Kidney (tissue), 14 donors: ENCODE measurements around the gene COL6A2. TPM values are rescaled to one million over a fixed set of nuclear protein-coding genes. Genes with fewer than 3 reads are reported as not detected.
"Not testable (repeated sequence)": the region's sequence is repeated elsewhere in the genome, so short reads cannot be mapped to it uniquely, and the experiment has no call there.

ENCODE experiments used
- DNase-seq, 5 donors: peaks; one replicate each; pipeline ENCODE4 v3.0.0-alpha.2; 2013 to 2020
- FAIRE-seq: peaks from 2 replicates; lab custom pipeline; 2012; peaks lifted over from hg19 to GRCh38; lab: Jason Lieb, UNC
- H3K27ac ChIP-seq, 2 donors: one replicate each; pipeline ENCODE4 v1.7.0; 2013; ENCODE audit warnings: low read depth in 2 of 2, low read length in 2 of 2, inconsistent platforms in 1 of 2
- H3K27me3 ChIP-seq: one replicate; pipeline ENCODE4 v1.7.1; 2013; ENCODE audit warnings: low read length, inconsistent platforms; ENCODE audit not compliant: control insufficient read depth, insufficient read depth
- H3K36me3 ChIP-seq, 3 donors: one replicate each; pipeline versions ENCODE4 v1.7.0 to v1.7.1; 2013; ENCODE audit warnings: low read length in 3 of 3, control low read depth in 1 of 3, inconsistent platforms in 1 of 3; ENCODE audit not compliant: insufficient read depth in 3 of 3, control insufficient read depth in 2 of 3
- H3K4me1 ChIP-seq, 3 donors: one replicate each; pipeline versions ENCODE4 v1.7.0 to v1.7.1; 2013; ENCODE audit warnings: low read length in 3 of 3, inconsistent platforms in 1 of 3, low read depth in 1 of 3; ENCODE audit not compliant: control insufficient read depth in 2 of 3, insufficient read depth in 2 of 3
- H3K4me3 ChIP-seq, 3 donors: one replicate each; pipeline versions ENCODE4 v1.7.0 to v1.8.1; 2013; ENCODE audit warnings: low read length in 3 of 3, control low read depth in 1 of 3, inconsistent platforms in 1 of 3
- H3K9ac ChIP-seq, 3 donors: one replicate each; pipeline versions ENCODE4 v1.7.0 to v1.7.1; 2013; ENCODE audit warnings: low read length in 3 of 3, control low read depth in 1 of 3, inconsistent platforms in 1 of 3
- H3K9me3 ChIP-seq, 3 donors: one replicate each; pipeline versions ENCODE4 v1.7.0 to v1.7.1; 2013; ENCODE audit warnings: low read length in 3 of 3, control low read depth in 1 of 3, inconsistent platforms in 1 of 3; ENCODE audit not compliant: control insufficient read depth in 2 of 3, insufficient read depth in 1 of 3
- intact Hi-C: fragments of 100-400 bp; cut with DNase I; formaldehyde crosslinking; loops from one replicate; pipeline ENCODE4 v1.11.1; 2022
- polyA plus RNA-seq: library from polyadenylated mRNA; stranded (reverse); fragments of 350-450 nt; fragmentation: Illumina TruSeq; extraction: RNeasy Lipid Tissue Mini Kit (QIAGEN cat#74804); gene quantifications from one replicate; pipeline ENCODE4 v1.2.3, GENCODE V29; 2014; ENCODE audit warnings: low read depth, low replicate concordance; ENCODE audit not compliant: insufficient read depth
- total RNA-seq: library from RNA; stranded (reverse); fragmentation: NEBNext Ultra II Directional; extraction: Animal tissue kit (Norgen Biotek cat#: 25700); gene quantifications from one replicate; pipeline ENCODE4 v1.2.1, GENCODE V29; 2021
- TF ChIP-seq, protein P1 (sequence below): IDR thresholded peaks from 3 replicates; pipeline ENCODE4 v1.5.1; 2012; ENCODE audit warnings: mild to moderate bottlenecking, moderate library complexity, borderline replicate concordance; ENCODE audit not compliant: insufficient read depth; ENCODE audit errors: extremely low read depth
- donor health status: control.
- donor health status: control.
- donor health status: control.
- donor health status: control.
- donor health status: control.
- donor health status: DM: yes; HTN: yes; CAD: no.
- donor health status: Normal renal cell carcinoma (clear cell type).

The COL6A2 gene
- total and polyA plus RNA-seq, 2 donors from 2014 or later = 52.4 to 174 TPM

- H3K27ac ChIP-seq, intact Hi-C loops: not testable (repeated sequence)
- DNase-seq = peak; percentile 41 to 56 (median 49)
Observed at GRCh38 chr21:46147429-46147828, 49.5 kb downstream of the COL6A2 start.

GRCh38 chr21:46148106-46148505 is 50.2 kb downstream of the COL6A2 start:
- intact Hi-C loops = no loop called here
- Histone ChIP-seq H3K9me3 (no peaks in the 10 kb centered on the region), H3K4me3 (no peak overlapping the region), H3K27ac (no peak overlapping the region), H3K27me3 (no peaks in the 10 kb centered on the region), H3K9ac (no peak overlapping the region), H3K4me1 (peaks cover 0 to 2% (median 0%) of the 10 kb centered on the region in 3 donors), H3K36me3 (peaks cover 0 to 3% (median 0%) of the 10 kb centered on the region in 3 donors)
- TF ChIP-seq, protein P1, sequence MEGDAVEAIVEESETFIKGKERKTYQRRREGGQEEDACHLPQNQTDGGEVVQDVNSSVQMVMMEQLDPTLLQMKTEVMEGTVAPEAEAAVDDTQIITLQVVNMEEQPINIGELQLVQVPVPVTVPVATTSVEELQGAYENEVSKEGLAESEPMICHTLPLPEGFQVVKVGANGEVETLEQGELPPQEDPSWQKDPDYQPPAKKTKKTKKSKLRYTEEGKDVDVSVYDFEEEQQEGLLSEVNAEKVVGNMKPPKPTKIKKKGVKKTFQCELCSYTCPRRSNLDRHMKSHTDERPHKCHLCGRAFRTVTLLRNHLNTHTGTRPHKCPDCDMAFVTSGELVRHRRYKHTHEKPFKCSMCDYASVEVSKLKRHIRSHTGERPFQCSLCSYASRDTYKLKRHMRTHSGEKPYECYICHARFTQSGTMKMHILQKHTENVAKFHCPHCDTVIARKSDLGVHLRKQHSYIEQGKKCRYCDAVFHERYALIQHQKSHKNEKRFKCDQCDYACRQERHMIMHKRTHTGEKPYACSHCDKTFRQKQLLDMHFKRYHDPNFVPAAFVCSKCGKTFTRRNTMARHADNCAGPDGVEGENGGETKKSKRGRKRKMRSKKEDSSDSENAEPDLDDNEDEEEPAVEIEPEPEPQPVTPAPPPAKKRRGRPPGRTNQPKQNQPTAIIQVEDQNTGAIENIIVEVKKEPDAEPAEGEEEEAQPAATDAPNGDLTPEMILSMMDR = no peak
- FAIRE-seq = no peak
- DNase-seq = peak in 2 of 5 donors; percentile 18 to 21

More at GRCh38 chr21:46147429-46147828, 49.5 kb downstream of the COL6A2 start:
- FAIRE-seq, H3K4me3 ChIP-seq, H3K27me3 ChIP-seq, H3K36me3 ChIP-seq, H3K9me3 ChIP-seq, H3K9ac ChIP-seq, H3K4me1 ChIP-seq: not testable (repeated sequence)
- TF ChIP-seq, protein P1 = peak; percentile 32

GRCh38 chr21:46149205-46149901 is 51.4 kb downstream of the COL6A2 start:
- H3K36me3 ChIP-seq = peaks cover 0 to 3% (median 0%) of the 10 kb centered on the region in 3 donors
- no peak overlapping the region for H3K27ac ChIP-seq
- DNase-seq (peak in 2 of 5 donors; percentile 35 to 42), FAIRE-seq (no peak)
- H3K9ac ChIP-seq = no peak overlapping the region
- H3K4me1 ChIP-seq = peaks cover 0 to 2% (median 0%) of the 10 kb centered on the region in 3 donors
- intact Hi-C loops = no loop called here
- no peak overlapping the region for H3K4me3 ChIP-seq
- H3K9me3 ChIP-seq = no peaks in the 10 kb centered on the region
- TF ChIP-seq, protein P1 = no peak
- H3K27me3 ChIP-seq = no peaks in the 10 kb centered on the region
